Stomach (tissue), 4 donors: ENCODE measurements around the gene PRKCH.

Source experiments
- CTCF ChIP-seq, 7 experiments: fragments of 450-650 bp in 4 of 7; fragments of 200-600 bp in 3 of 7; sonication (generic) in 3 of 7; IDR thresholded peaks; one replicate each; pipeline ENCODE4 v1.5.1; 2016 to 2019; ENCODE audit warnings: antibody characterized with exemption in 7 of 7, control low read depth in 2 of 7, mild to moderate bottlenecking in 1 of 7
- POLR2A ChIP-seq, 4 donors: fragments of 450-650 bp; IDR thresholded peaks; one replicate each; pipeline ENCODE4 v1.6.1; 2016; ENCODE audit warnings: antibody characterized with exemption in 4 of 4, control low read depth in 2 of 4, mild to moderate bottlenecking in 1 of 4, moderate library complexity in 1 of 4

GRCh38 chr14:61593330-61593729 is 272.0 kb downstream of the PRKCH start:
- TF ChIP-seq CTCF (IDR thresholded peaks at IDR 0.05) (no peak), POLR2A (IDR thresholded peaks at IDR 0.05) (no peak)
